K562 (cell line): ENCODE data around the gene TAF1B. TPM values are rescaled to one million over a fixed set of nuclear protein-coding genes. Genes with fewer than 3 reads are reported as not detected.

Source experiments
- CEBPB ChIP-seq: fragments of 450-650 bp; IDR thresholded peaks from 2 replicates; pipeline ENCODE4 v1.6.1; 2016; ENCODE audit warnings: missing genetic modification characterization, missing compliant biosample characterization
- CEBPG ChIP-seq, 3 experiments: fragments of 200-800 bp in 1 of 3; sonication (Bioruptor generic) in 1 of 3; sonication (generic) in 1 of 3; formaldehyde crosslinking in 1 of 3; IDR thresholded peaks in 2 of 3; conservative IDR thresholded peaks in 1 of 3; 2 replicates each; pipeline versions ENCODE4 v1.6.1 to v1.8.0; 2016 to 2022; ENCODE audit warnings: missing compliant biosample characterization in 2 of 3, missing genetic modification characterization in 2 of 3, mild to moderate bottlenecking in 1 of 3, missing genetic modification reagents in 1 of 3
- E2F1 ChIP-seq: sonication (generic); formaldehyde crosslinking; IDR thresholded peaks from 2 replicates; pipeline ENCODE4 v1.8.1; 2023; ENCODE audit warnings: mild to moderate bottlenecking, missing genetic modification reagents, moderate library complexity
- ILF3 ChIP-seq: fragments of 450-650 bp; IDR thresholded peaks from 2 replicates; pipeline ENCODE4 v1.6.1; 2018; ENCODE audit warnings: antibody characterized with exemption, mild to moderate bottlenecking, moderate library complexity, borderline replicate concordance
- JUND ChIP-seq, 2 experiments: IDR thresholded peaks; 2 replicates in 1 of 2; 3 replicates in 1 of 2; pipeline ENCODE4 v1.6.1; 2011; ENCODE audit warnings: borderline replicate concordance in 2 of 2, low read depth in 2 of 2, low read length in 2 of 2, improper control_type of control experiment in 1 of 2, missing biosample characterization in 1 of 2, missing genetic modification characterization in 1 of 2, missing genetic modification reagents in 1 of 2
- KLF1 ChIP-seq: fragments of 450-650 bp; IDR thresholded peaks from 2 replicates; pipeline ENCODE4 v1.6.1; 2016; ENCODE audit warnings: missing genetic modification characterization, missing compliant biosample characterization
- MBD1 ChIP-seq: fragments of 250-450 bp; sonication (Bioruptor Pico); IDR thresholded peaks from 2 replicates; pipeline ENCODE4 v1.8.0; 2022; ENCODE audit warnings: inconsistent platforms
- NFATC3 ChIP-seq: fragments of 450-650 bp; IDR thresholded peaks from 2 replicates; pipeline ENCODE4 v1.6.1; 2017; ENCODE audit warnings: mild to moderate bottlenecking
- NUFIP1 ChIP-seq: fragments of 450-650 bp; IDR thresholded peaks from 2 replicates; pipeline ENCODE4 v1.6.1; 2018; ENCODE audit not compliant: partially characterized antibody
- SMARCA4 ChIP-seq: fragments of 450-650 bp; IDR thresholded peaks from 2 replicates; pipeline ENCODE4 v1.6.1; 2016
- VEZF1 ChIP-seq: fragments of 200-800 bp; sonication (Bioruptor generic); IDR thresholded peaks from 2 replicates; pipeline ENCODE4 v1.6.1; 2017; ENCODE audit warnings: missing genetic modification characterization, missing compliant biosample characterization
- ZHX1 ChIP-seq: fragments of 150-350 bp; conservative IDR thresholded peaks from 2 replicates; pipeline ENCODE4 v1.6.1; 2014; ENCODE audit warnings: low read length
- ZNF174 ChIP-seq: fragments of 250-450 bp; sonication (Bioruptor Pico); IDR thresholded peaks from 2 replicates; pipeline ENCODE4 v1.4.0; 2020; ENCODE audit warnings: mild to moderate bottlenecking
- ZNF175 ChIP-seq: fragments of 200-800 bp; sonication (Bioruptor generic); IDR thresholded peaks from 2 replicates; pipeline ENCODE4 v1.6.1; 2016; ENCODE audit warnings: low read depth, mild to moderate bottlenecking, missing genetic modification characterization, missing compliant biosample characterization
- ZNF408 ChIP-seq: fragments of 250-450 bp; sonication (Bioruptor Pico); IDR thresholded peaks from 2 replicates; pipeline ENCODE4 v1.4.0; 2020; ENCODE audit warnings: low read depth, mild to moderate bottlenecking, moderate library complexity
- ZNF511 ChIP-seq: sonication (generic); formaldehyde crosslinking; IDR thresholded peaks from 2 replicates; pipeline ENCODE4 v1.8.0; 2022; ENCODE audit warnings: mild to moderate bottlenecking, missing genetic modification reagents
- ZNF639 ChIP-seq, 2 experiments: fragments of 200-800 bp in 1 of 2; sonication (Bioruptor generic) in 1 of 2; sonication (generic) in 1 of 2; formaldehyde crosslinking in 1 of 2; IDR thresholded peaks in 1 of 2; conservative IDR thresholded peaks in 1 of 2; 2 replicates each; pipeline versions ENCODE4 v1.5.0 to v1.6.1; 2016 to 2020; ENCODE audit warnings: missing compliant biosample characterization in 1 of 2, missing genetic modification characterization in 1 of 2, missing genetic modification reagents in 1 of 2
- polyA plus RNA-seq, 8 experiments: library from polyadenylated mRNA; depleted of rRNA in 4 of 8; stranded (reverse) in 5 of 8; unstranded in 3 of 8; fragments of >200 nt; fragmentation: Nextera tagmentation in 2 of 8; fragmentation: Illumina TruSeq in 1 of 8; extraction: Ambion mirVana in 2 of 8; extraction: Trizol in 1 of 8; gene quantifications; 2 replicates each; pipeline versions ENCODE4 v1.2.1 to v1.2.3, GENCODE V29; 2011 to 2014; ENCODE audit warnings: inconsistent platforms in 1 of 8, missing spikeins in 1 of 8
- total RNA-seq, 7 experiments: library from RNA; depleted of rRNA in 6 of 7; stranded (reverse); fragments of >200 nt in 6 of 7; fragmentation: Illumina TruSeq in 2 of 7; extraction: Trizol in 2 of 7; gene quantifications; 2 replicates each; pipeline versions ENCODE4 v1.2.1 to v1.2.3, GENCODE V29; 2011 to 2021; ENCODE audit warnings: low replicate concordance in 1 of 7

Gene TAF1B
- total and polyA plus RNA-seq, 9 of the 15 experiments (the other 6 are each of a cell fraction or from before 2014, with no cell fraction given) = 8.8 to 25.1 (median 17.3) TPM

- no peak for TF ChIP-seq NFATC3
- TF ChIP-seq MBD1 (CRISPR knock-in tag) = 0 out of 2 replicates have a peak, but pooled peaks have one; percentile 49
- TF ChIP-seq SMARCA4 = peak; percentile 18; the same call in 1 of the 2 replicates
- TF ChIP-seq KLF1 (tag) = no peak
- TF ChIP-seq JUND (IDR thresholded peaks at IDR 0.05; ENCODE audit: borderline replicate concordance, low read depth, low read length) = peak; percentile 17; the same call in 1 of the 2 replicates
- TF ChIP-seq JUND (tag; IDR thresholded peaks at IDR 0.05; ENCODE audit: borderline replicate concordance, low read depth, low read length) = no peak
- TF ChIP-seq ZHX1 = no peak
- peak; percentile 26; the same call in 1 of the 2 replicates for TF ChIP-seq CEBPB (tag)
- TF ChIP-seq E2F1 (CRISPR knock-in tag) = no peak
- TF ChIP-seq ZNF175 (CRISPR knock-in tag) = 0 out of 2 replicates have a peak, but pooled peaks have one; percentile 38
- no peak for TF ChIP-seq ZNF511 (CRISPR knock-in tag)
- no peak for TF ChIP-seq ZNF639 (CRISPR knock-in tag; conservative IDR thresholded peaks at IDR 0.05 in 1 of 2, IDR thresholded peaks at IDR 0.05 in 1 of 2)
- no peak for TF ChIP-seq ILF3
- TF ChIP-seq NUFIP1 = no peak
- no peak for TF ChIP-seq VEZF1 (CRISPR knock-in tag)
- no peak for TF ChIP-seq ZNF174 (CRISPR knock-in tag)
- no peak for TF ChIP-seq ZNF408
- TF ChIP-seq CEBPG (CRISPR knock-in tag; IDR thresholded peaks at IDR 0.05) = peak; percentile 52
- peak; percentile 65 to 68; a peak in 2 of 4 replicates for TF ChIP-seq CEBPG (tag; conservative IDR thresholded peaks at IDR 0.05 in 1 of 2, IDR thresholded peaks at IDR 0.05 in 1 of 2)
These were observed 109.0 kb downstream of the TAF1B start (continued) for GRCh38 chr2:9952286-9952737.
